ENCODE measurements around the gene LIMS2.

- TF ChIP-seq CTCF (IDR thresholded peaks at IDR 0.05) = no peak
- TF ChIP-seq ZFX (IDR thresholded peaks at IDR 0.05; ENCODE audit: borderline replicate concordance) = no peak
Observed at GRCh38 chr2:127619877-127620705, 55.2 kb downstream of the LIMS2 start.
